H9 (cell line): ENCODE measurements around the gene B3GALNT2. TPM values are rescaled to one million over a fixed set of nuclear protein-coding genes. Genes with fewer than 3 reads are reported as not detected.
A peak's percentile ranks its signal among the peaks of the same experiment; 100 is the strongest.

Experiments used
- DNase-seq: peaks from one replicate; pipeline ENCODE4 v3.0.0-alpha.2; 2017
- H2AFZ ChIP-seq: one replicate; pipeline ENCODE4 v1.6.1; 2013; ENCODE audit warnings: mild to moderate bottlenecking, low read length, control low read depth, moderate library complexity
- H2AK5ac ChIP-seq: 2 replicates; pipeline ENCODE4 v1.6.1; 2013; ENCODE audit warnings: low read length, control low read depth, mixed read lengths; ENCODE audit not compliant: insufficient read length
- H2BK120ac ChIP-seq: one replicate; pipeline ENCODE4 v1.6.1; 2013; ENCODE audit warnings: low read depth, mild to moderate bottlenecking, low read length, control low read depth, inconsistent platforms; ENCODE audit not compliant: poor library complexity, severe bottlenecking
- H2BK12ac ChIP-seq: 2 replicates; pipeline ENCODE4 v1.6.1; 2013; ENCODE audit warnings: low read length, control low read depth, mixed read lengths, low read depth; ENCODE audit not compliant: insufficient read length
- H2BK15ac ChIP-seq: 2 replicates; pipeline ENCODE4 v1.6.1; 2013; ENCODE audit warnings: low read depth, low read length, control low read depth
- H2BK20ac ChIP-seq: one replicate; pipeline ENCODE4 v1.6.1; 2013; ENCODE audit warnings: low read depth, mild to moderate bottlenecking, low read length, control low read depth, inconsistent platforms; ENCODE audit not compliant: poor library complexity, severe bottlenecking
- H2BK5ac ChIP-seq: 2 replicates; pipeline ENCODE4 v1.6.1; 2013; ENCODE audit warnings: low read length, control low read depth, mixed read lengths; ENCODE audit not compliant: insufficient read length
- H3K14ac ChIP-seq: 2 replicates; pipeline ENCODE4 v1.6.1; 2013; ENCODE audit warnings: low read length, control low read depth; ENCODE audit not compliant: insufficient read depth
- H3K18ac ChIP-seq: 2 replicates; pipeline ENCODE4 v1.6.1; 2013; ENCODE audit warnings: low read depth, mild to moderate bottlenecking, mixed read lengths, low read length, control low read depth; ENCODE audit not compliant: insufficient read length
- H3K23ac ChIP-seq: 2 replicates; pipeline ENCODE4 v1.6.1; 2013; ENCODE audit warnings: low read length, control low read depth, mixed read lengths, low read depth; ENCODE audit not compliant: insufficient read length
- H3K23me2 ChIP-seq: 2 replicates; pipeline ENCODE4 v1.6.1; 2013; ENCODE audit warnings: low read depth, mild to moderate bottlenecking, mixed read lengths, low read length, control low read depth; ENCODE audit not compliant: insufficient read length, poor library complexity, severe bottlenecking
- H3K27ac ChIP-seq: 2 replicates; pipeline ENCODE4 v1.5.1; 2013; ENCODE audit warnings: low read length, control low read depth, mixed read lengths, low read depth; ENCODE audit not compliant: insufficient read length
- H3K27me3 ChIP-seq: 2 replicates; pipeline ENCODE4 v1.6.1; 2013; ENCODE audit warnings: low read length, control low read depth, inconsistent platforms; ENCODE audit not compliant: insufficient read depth
- H3K4ac ChIP-seq: 2 replicates; pipeline ENCODE4 v1.6.1; 2013; ENCODE audit warnings: low read depth, mild to moderate bottlenecking, control low read depth, inconsistent platforms, low read length, moderate library complexity
- H3K4me1 ChIP-seq: 2 replicates; pipeline ENCODE4 v1.6.1; 2013; ENCODE audit warnings: low read length, control low read depth, inconsistent platforms; ENCODE audit not compliant: insufficient read depth
- H3K4me2 ChIP-seq: 2 replicates; pipeline ENCODE4 v1.6.1; 2013; ENCODE audit warnings: low read length, control low read depth, mixed read lengths; ENCODE audit not compliant: insufficient read length, insufficient read depth
- H3K56ac ChIP-seq: 2 replicates; pipeline ENCODE4 v1.6.1; 2013; ENCODE audit warnings: low read depth, mild to moderate bottlenecking, mixed read lengths, low read length, control low read depth; ENCODE audit not compliant: insufficient read length
- H3K79me1 ChIP-seq: 2 replicates; pipeline ENCODE4 v1.6.1; 2013; ENCODE audit warnings: low read depth, mild to moderate bottlenecking, moderate library complexity, low read length, control low read depth, inconsistent platforms; ENCODE audit not compliant: insufficient read depth, poor library complexity, severe bottlenecking
- H3K79me2 ChIP-seq: 2 replicates; pipeline ENCODE4 v1.6.1; 2013; ENCODE audit warnings: low read length, control low read depth, inconsistent platforms; ENCODE audit not compliant: insufficient read depth
- H3K9ac ChIP-seq: 2 replicates; pipeline ENCODE4 v1.6.1; 2013; ENCODE audit warnings: low read length, control low read depth, mixed read lengths; ENCODE audit not compliant: insufficient read length; ENCODE audit errors: extremely low read depth
- H3K9me3 ChIP-seq: one replicate; pipeline ENCODE4 v1.6.1; 2013; ENCODE audit warnings: low read depth, low read length, inconsistent platforms; ENCODE audit not compliant: control insufficient read depth
- H3T11ph ChIP-seq: one replicate; pipeline ENCODE4 v1.6.1; 2013; ENCODE audit warnings: mild to moderate bottlenecking, low read length, control low read depth, inconsistent platforms
- H4K20me1 ChIP-seq: one replicate; pipeline ENCODE4 v1.6.1; 2013; ENCODE audit not compliant: control insufficient read depth, insufficient read length, insufficient read depth
- H4K5ac ChIP-seq: 2 replicates; pipeline ENCODE4 v1.6.1; 2013; ENCODE audit warnings: low read depth, mild to moderate bottlenecking, mixed read lengths, low read length, control low read depth; ENCODE audit not compliant: insufficient read length
- H4K8ac ChIP-seq: replicated peaks from 2 replicates; pipeline ENCODE4 v1.6.1; 2013; ENCODE audit warnings: low read length, control low read depth, mixed read lengths, low read depth; ENCODE audit not compliant: insufficient read length
- H4K91ac ChIP-seq: 2 replicates; pipeline ENCODE4 v1.6.1; 2013; ENCODE audit warnings: low read depth, mild to moderate bottlenecking, moderate library complexity, mixed read lengths, low read length, control low read depth; ENCODE audit not compliant: insufficient read length
- H3K27ac Mint-ChIP-seq, 3 experiments: 2 replicates in 2 of 3; 3 replicates in 1 of 3; pipeline ENCODE4 v1.8.0; 2020 to 2021; ENCODE audit warnings: mixed read lengths in 3 of 3, mild to moderate bottlenecking in 1 of 3, moderate library complexity in 1 of 3
- H3K27me3 Mint-ChIP-seq: 2 replicates; pipeline ENCODE4 v1.8.0; 2021; ENCODE audit warnings: low read depth, mild to moderate bottlenecking, moderate library complexity, mixed read lengths
- H3K36me3 Mint-ChIP-seq, 3 experiments: 2 replicates in 2 of 3; 3 replicates in 1 of 3; pipeline ENCODE4 v1.8.0; 2020 to 2021; ENCODE audit warnings: low read depth in 3 of 3, mixed read lengths in 3 of 3; ENCODE audit not compliant: insufficient read depth in 1 of 3
- H3K4me1 Mint-ChIP-seq, 2 experiments: 2 replicates each; pipeline ENCODE4 v1.8.0; 2020; ENCODE audit warnings: mixed read lengths in 2 of 2
- H3K4me3 Mint-ChIP-seq, 2 experiments: 2 replicates in 1 of 2; 3 replicates in 1 of 2; pipeline ENCODE4 v1.8.0; 2020 to 2021; ENCODE audit warnings: mild to moderate bottlenecking in 2 of 2, mixed read lengths in 2 of 2, moderate library complexity in 1 of 2
- H3K9me3 Mint-ChIP-seq, 2 experiments: 2 replicates in 1 of 2; 3 replicates in 1 of 2; pipeline ENCODE4 v1.8.0; 2020; ENCODE audit warnings: mild to moderate bottlenecking in 2 of 2, mixed read lengths in 2 of 2, moderate library complexity in 1 of 2
- WGBS: extraction: QIAGEN DNeasy Blood & Tissue Kit; methylation state at CpG from one replicate; pipeline ENCODE4 v1.1.7; 2013; ENCODE audit warnings: missing lambda C conversion rate, low lambda C conversion rate, mixed read lengths; ENCODE audit not compliant: insufficient read length; ENCODE audit errors: extremely low coverage; 5-methylcytosine and 5-hydroxymethylcytosine counted together
- total RNA-seq: library from RNA; stranded (reverse); gene quantifications from 2 replicates; pipeline ENCODE4 v1.2.1, GENCODE V29; 2021
- TF ChIP-seq, protein P1 (sequence below): fragments of 200-600 bp; sonication (generic); conservative IDR thresholded peaks from 3 replicates; pipeline ENCODE4 v1.8.0; 2021; ENCODE audit warnings: antibody characterized with exemption, mild to moderate bottlenecking

Gene B3GALNT2
- total RNA-seq, 1 experiment from 2014 or later = 27.8 TPM

DNA sequence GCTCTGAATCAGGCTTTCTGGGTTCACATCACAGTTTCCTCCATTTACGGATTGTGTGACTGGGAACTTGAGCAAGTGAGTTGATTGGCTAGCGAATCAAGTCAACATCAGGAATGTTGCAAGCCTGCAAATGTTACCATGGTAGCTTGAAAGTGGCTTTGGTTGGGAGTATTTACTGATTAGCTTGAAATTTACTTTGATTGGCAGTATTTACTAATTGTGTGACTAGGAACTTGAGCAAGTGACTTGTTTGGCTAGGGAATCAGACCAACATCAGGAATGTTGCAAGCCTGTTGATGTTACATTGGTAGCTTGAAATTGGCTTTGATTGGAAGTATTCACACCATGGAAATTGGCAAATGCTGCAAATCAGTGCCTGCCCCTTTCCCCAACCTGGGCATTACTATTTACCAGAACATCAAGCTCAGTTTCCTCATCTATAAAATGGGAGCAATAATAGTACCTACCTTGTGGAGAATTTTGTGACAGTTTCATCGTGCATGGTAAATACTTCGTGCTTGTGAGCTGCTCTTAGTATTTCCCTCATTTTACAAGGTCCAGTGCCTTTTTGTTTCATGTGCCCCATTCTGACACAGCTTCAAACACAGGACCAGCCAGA lies 23.1 kb upstream of the B3GALNT2 start:
- H2BK15ac ChIP-seq = no peak overlapping the region
- no peak overlapping the region for H3K56ac ChIP-seq
- H4K5ac ChIP-seq = no peak overlapping the region
- H3K4me2 ChIP-seq = no peak overlapping the region
- no peak overlapping the region for H3K27ac ChIP-seq
- no peaks in the 10 kb centered on the region for H3K27me3 ChIP-seq
- TF ChIP-seq, protein P1, sequence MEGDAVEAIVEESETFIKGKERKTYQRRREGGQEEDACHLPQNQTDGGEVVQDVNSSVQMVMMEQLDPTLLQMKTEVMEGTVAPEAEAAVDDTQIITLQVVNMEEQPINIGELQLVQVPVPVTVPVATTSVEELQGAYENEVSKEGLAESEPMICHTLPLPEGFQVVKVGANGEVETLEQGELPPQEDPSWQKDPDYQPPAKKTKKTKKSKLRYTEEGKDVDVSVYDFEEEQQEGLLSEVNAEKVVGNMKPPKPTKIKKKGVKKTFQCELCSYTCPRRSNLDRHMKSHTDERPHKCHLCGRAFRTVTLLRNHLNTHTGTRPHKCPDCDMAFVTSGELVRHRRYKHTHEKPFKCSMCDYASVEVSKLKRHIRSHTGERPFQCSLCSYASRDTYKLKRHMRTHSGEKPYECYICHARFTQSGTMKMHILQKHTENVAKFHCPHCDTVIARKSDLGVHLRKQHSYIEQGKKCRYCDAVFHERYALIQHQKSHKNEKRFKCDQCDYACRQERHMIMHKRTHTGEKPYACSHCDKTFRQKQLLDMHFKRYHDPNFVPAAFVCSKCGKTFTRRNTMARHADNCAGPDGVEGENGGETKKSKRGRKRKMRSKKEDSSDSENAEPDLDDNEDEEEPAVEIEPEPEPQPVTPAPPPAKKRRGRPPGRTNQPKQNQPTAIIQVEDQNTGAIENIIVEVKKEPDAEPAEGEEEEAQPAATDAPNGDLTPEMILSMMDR = no peak
- H2AK5ac ChIP-seq = no peak overlapping the region
- H4K91ac ChIP-seq = no peak overlapping the region
- no peak overlapping the region for H4K8ac ChIP-seq
- H3K23me2 ChIP-seq = no peaks in the 10 kb centered on the region
- no peaks in the 10 kb centered on the region for H3K9me3 ChIP-seq
- peak overlapping the region; percentile 71 for H2AFZ ChIP-seq
- H4K20me1 ChIP-seq = no peaks in the 10 kb centered on the region
- H3K27ac Mint-ChIP-seq = no peak overlapping the region
- no peak overlapping the region for H2BK12ac ChIP-seq
- no peaks in the 10 kb centered on the region for H3K4me1 ChIP-seq
- no peak overlapping the region for H3K18ac ChIP-seq
- no peak overlapping the region for H2BK5ac ChIP-seq
- no peaks in the 10 kb centered on the region for H3K9me3 Mint-ChIP-seq
- H3K79me2 ChIP-seq = no peaks in the 10 kb centered on the region
- no peak overlapping the region for H2BK20ac ChIP-seq
- WGBS = no CpG with 5 or more reads among the region's 4 CpGs
- H2BK120ac ChIP-seq = no peak overlapping the region
- no peak for DNase-seq
- no peaks in the 10 kb centered on the region for H3K27me3 Mint-ChIP-seq
- H3K4me3 Mint-ChIP-seq = no peak overlapping the region
- H3K36me3 Mint-ChIP-seq = no peaks in the 10 kb centered on the region
- no peak overlapping the region for H3K4ac ChIP-seq
- no peak overlapping the region for H3K14ac ChIP-seq
- no peaks in the 10 kb centered on the region for H3K79me1 ChIP-seq
- no peak overlapping the region for H3T11ph ChIP-seq
- no peak overlapping the region for H3K9ac ChIP-seq
- H3K4me1 Mint-ChIP-seq = peaks cover 5 to 7% of the 10 kb centered on the region in 2 experiments; a peak in 3 of 4 replicates
- no peak overlapping the region for H3K23ac ChIP-seq
